Skeletal muscle satellite cell (primary cell): ENCODE results near the gene BLOC1S1.

ENCODE experiments used
- H3K27me3 ChIP-seq: 2 replicates; pipeline ENCODE4 v1.7.0; 2013; ENCODE audit warnings: low read length; ENCODE audit not compliant: control insufficient read depth, insufficient read depth
- H3K36me3 ChIP-seq: 2 replicates; pipeline ENCODE4 v1.7.0; 2013; ENCODE audit warnings: mild to moderate bottlenecking, control low read depth, low read length; ENCODE audit not compliant: insufficient read depth
- H3K4me1 ChIP-seq: 2 replicates; pipeline ENCODE4 v1.7.0; 2013; ENCODE audit warnings: low read length; ENCODE audit not compliant: control insufficient read depth, insufficient read depth
- H3K4me2 ChIP-seq: 2 replicates; pipeline ENCODE4 v1.7.0; 2013; ENCODE audit warnings: mild to moderate bottlenecking, low read length
- H3K4me3 ChIP-seq: 2 replicates; pipeline ENCODE4 v1.7.0; 2013; ENCODE audit warnings: low read length
- H3K9ac ChIP-seq: 2 replicates; pipeline ENCODE4 v1.7.0; 2013; ENCODE audit warnings: mild to moderate bottlenecking, low read depth, low read length, moderate library complexity
- H3K9me3 ChIP-seq: replicated peaks from 2 replicates; pipeline ENCODE4 v1.7.0; 2013; ENCODE audit warnings: mild to moderate bottlenecking, control low read depth, low read length

The BLOC1S1 gene

GRCh38 chr12:55696141-55696540, 19.7 kb upstream of the BLOC1S1 start:
- H3K4me3 ChIP-seq = no peak overlapping the region
- no peak overlapping the region for H3K9ac ChIP-seq
- H3K36me3 ChIP-seq = peaks cover 14% of the 10 kb centered on the region
- H3K9me3 ChIP-seq = no peaks in the 10 kb centered on the region
- no peak overlapping the region for H3K4me2 ChIP-seq
- H3K4me1 ChIP-seq = peaks cover 10% of the 10 kb centered on the region
- no peaks in the 10 kb centered on the region for H3K27me3 ChIP-seq

GRCh38 chr12:55696796-55697462, 18.9 kb upstream of the BLOC1S1 start:
- no peak overlapping the region for H3K4me2 ChIP-seq
- peaks cover 14% of the 10 kb centered on the region for H3K36me3 ChIP-seq
- no peaks in the 10 kb centered on the region for H3K9me3 ChIP-seq
- peaks cover 12% of the 10 kb centered on the region for H3K4me1 ChIP-seq
- H3K4me3 ChIP-seq = no peak overlapping the region
- H3K27me3 ChIP-seq = no peaks in the 10 kb centered on the region
- H3K9ac ChIP-seq = no peak overlapping the region

GRCh38 chr12:55697686-55698085, 18.2 kb upstream of the BLOC1S1 start:
- peaks cover 12% of the 10 kb centered on the region for H3K4me1 ChIP-seq
- no peaks in the 10 kb centered on the region for H3K27me3 ChIP-seq
- no peaks in the 10 kb centered on the region for H3K9me3 ChIP-seq
- no peak overlapping the region for H3K4me2 ChIP-seq
- no peak overlapping the region for H3K4me3 ChIP-seq
- no peak overlapping the region for H3K9ac ChIP-seq
- peaks cover 14% of the 10 kb centered on the region for H3K36me3 ChIP-seq

GRCh38 chr12:55698241-55698955, 17.4 kb upstream of the BLOC1S1 start:
- Histone ChIP-seq H3K36me3 (peaks cover 14% of the 10 kb centered on the region), H3K27me3 (no peaks in the 10 kb centered on the region), H3K9me3 (no peaks in the 10 kb centered on the region), H3K4me3 (no peak overlapping the region), H3K9ac (no peak overlapping the region), H3K4me2 (no peak overlapping the region), H3K4me1 (peaks cover 19% of the 10 kb centered on the region)

GRCh38 chr12:55698965-55699364, 16.9 kb upstream of the BLOC1S1 start:
- Histone ChIP-seq H3K4me1 (peaks cover 25% of the 10 kb centered on the region), H3K9me3 (no peaks in the 10 kb centered on the region), H3K9ac (no peak overlapping the region), H3K27me3 (no peaks in the 10 kb centered on the region), H3K4me2 (no peak overlapping the region), H3K4me3 (no peak overlapping the region), H3K36me3 (peaks cover 14% of the 10 kb centered on the region)

GRCh38 chr12:55699471-55700055, 16.3 kb upstream of the BLOC1S1 start:
- Histone ChIP-seq H3K36me3 (peaks cover 11% of the 10 kb centered on the region), H3K9ac (no peak overlapping the region), H3K27me3 (no peaks in the 10 kb centered on the region)

GRCh38 chr12:55700255-55701018, 15.4 kb upstream of the BLOC1S1 start:
- Histone ChIP-seq H3K27me3 (no peaks in the 10 kb centered on the region), H3K9me3 (no peaks in the 10 kb centered on the region), H3K4me1 (peaks cover 40% of the 10 kb centered on the region), H3K4me2 (no peak overlapping the region), H3K4me3 (no peak overlapping the region), H3K36me3 (peaks cover 11% of the 10 kb centered on the region), H3K9ac (no peak overlapping the region)

More at GRCh38 chr12:55699471-55700055, 16.3 kb upstream of the BLOC1S1 start:
- Histone ChIP-seq H3K4me2 (no peak overlapping the region), H3K4me3 (no peak overlapping the region), H3K4me1 (peaks cover 31% of the 10 kb centered on the region), H3K9me3 (no peaks in the 10 kb centered on the region)

- no peak overlapping the region for H3K4me3 ChIP-seq
- H3K9ac ChIP-seq = no peak overlapping the region
- H3K4me1 ChIP-seq = peaks cover 52% of the 10 kb centered on the region
- H3K36me3 ChIP-seq = no peaks in the 10 kb centered on the region
- no peaks in the 10 kb centered on the region for H3K9me3 ChIP-seq
- H3K27me3 ChIP-seq = no peaks in the 10 kb centered on the region
- no peak overlapping the region for H3K4me2 ChIP-seq
Observed at GRCh38 chr12:55702861-55703260, 13.0 kb upstream of the BLOC1S1 start.

- Histone ChIP-seq H3K4me3 (peak overlapping the region; percentile 84), H3K27me3 (no peaks in the 10 kb centered on the region), H3K9ac (peak overlapping the region; percentile 24), H3K4me1 (peaks cover 53% of the 10 kb centered on the region), H3K4me2 (peak overlapping the region; percentile 92), H3K36me3 (no peaks in the 10 kb centered on the region), H3K9me3 (no peaks in the 10 kb centered on the region)
Observed at GRCh38 chr12:55703288-55703687, 12.6 kb upstream of the BLOC1S1 start.

- H3K4me1 ChIP-seq = peaks cover 61% of the 10 kb centered on the region
Observed at GRCh38 chr12:55703901-55704761, 11.7 kb upstream of the BLOC1S1 start.

More at GRCh38 chr12:55703901-55704761, 11.7 kb upstream of the BLOC1S1 start:
- no peaks in the 10 kb centered on the region for H3K27me3 ChIP-seq
- H3K9me3 ChIP-seq = no peaks in the 10 kb centered on the region
- H3K4me2 ChIP-seq = peak overlapping the region; percentile 92
- peak overlapping the region; percentile 24 for H3K9ac ChIP-seq
- H3K4me3 ChIP-seq = peak overlapping the region; percentile 84
- H3K36me3 ChIP-seq = no peaks in the 10 kb centered on the region
